Ovary (tissue), 3 donors: ENCODE results near the gene LARGE1.

Experiments used
- POLR2A ChIP-seq: fragments of 450-650 bp; IDR thresholded peaks from one replicate; pipeline ENCODE4 v1.6.1; 2017; ENCODE audit warnings: antibody characterized with exemption, mild to moderate bottlenecking, moderate library complexity
- TF ChIP-seq, protein P1 (sequence below), 3 donors: fragments of 450-650 bp in 2 of 3; fragments of 200-600 bp in 1 of 3; IDR thresholded peaks; one replicate each; pipeline versions ENCODE4 v1.5.1 to v1.8.0; 2016 to 2022; ENCODE audit warnings: antibody characterized with exemption in 3 of 3, mild to moderate bottlenecking in 1 of 3
- donor health status: DM: no; HTN: no; CAD: no.

DNA sequence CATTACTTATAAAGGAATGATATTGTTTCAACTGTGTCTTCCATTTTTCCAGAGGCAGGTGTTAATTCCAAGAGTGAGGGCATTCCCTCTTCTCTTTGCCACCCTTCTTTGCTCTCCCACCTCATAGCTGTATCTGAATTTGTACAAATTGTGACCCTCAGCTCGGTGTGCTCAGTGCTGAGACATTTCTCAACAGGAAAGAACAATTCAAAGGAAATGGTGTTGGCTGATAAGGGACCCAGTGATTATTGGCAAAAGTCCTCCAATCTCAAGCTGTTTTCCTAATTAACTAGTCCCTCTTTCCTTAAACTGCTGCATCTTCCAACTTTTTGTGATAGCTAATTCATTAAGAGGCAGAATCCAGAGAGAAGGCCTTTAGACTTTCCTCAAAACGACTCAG is 453.2 kb downstream of the LARGE1 start:
- TF ChIP-seq, protein P1, sequence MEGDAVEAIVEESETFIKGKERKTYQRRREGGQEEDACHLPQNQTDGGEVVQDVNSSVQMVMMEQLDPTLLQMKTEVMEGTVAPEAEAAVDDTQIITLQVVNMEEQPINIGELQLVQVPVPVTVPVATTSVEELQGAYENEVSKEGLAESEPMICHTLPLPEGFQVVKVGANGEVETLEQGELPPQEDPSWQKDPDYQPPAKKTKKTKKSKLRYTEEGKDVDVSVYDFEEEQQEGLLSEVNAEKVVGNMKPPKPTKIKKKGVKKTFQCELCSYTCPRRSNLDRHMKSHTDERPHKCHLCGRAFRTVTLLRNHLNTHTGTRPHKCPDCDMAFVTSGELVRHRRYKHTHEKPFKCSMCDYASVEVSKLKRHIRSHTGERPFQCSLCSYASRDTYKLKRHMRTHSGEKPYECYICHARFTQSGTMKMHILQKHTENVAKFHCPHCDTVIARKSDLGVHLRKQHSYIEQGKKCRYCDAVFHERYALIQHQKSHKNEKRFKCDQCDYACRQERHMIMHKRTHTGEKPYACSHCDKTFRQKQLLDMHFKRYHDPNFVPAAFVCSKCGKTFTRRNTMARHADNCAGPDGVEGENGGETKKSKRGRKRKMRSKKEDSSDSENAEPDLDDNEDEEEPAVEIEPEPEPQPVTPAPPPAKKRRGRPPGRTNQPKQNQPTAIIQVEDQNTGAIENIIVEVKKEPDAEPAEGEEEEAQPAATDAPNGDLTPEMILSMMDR (IDR thresholded peaks at IDR 0.05), result no peak
- TF ChIP-seq POLR2A, result no peak
